IPS DF 19.7 (cell line): ENCODE results near the gene ASGR1.

Experiments
- DNase-seq: peaks from one replicate; pipeline ENCODE4 v3.0.0-alpha.2; 2013; ENCODE audit warnings: low read depth, low spot score

Gene ASGR1

DNA sequence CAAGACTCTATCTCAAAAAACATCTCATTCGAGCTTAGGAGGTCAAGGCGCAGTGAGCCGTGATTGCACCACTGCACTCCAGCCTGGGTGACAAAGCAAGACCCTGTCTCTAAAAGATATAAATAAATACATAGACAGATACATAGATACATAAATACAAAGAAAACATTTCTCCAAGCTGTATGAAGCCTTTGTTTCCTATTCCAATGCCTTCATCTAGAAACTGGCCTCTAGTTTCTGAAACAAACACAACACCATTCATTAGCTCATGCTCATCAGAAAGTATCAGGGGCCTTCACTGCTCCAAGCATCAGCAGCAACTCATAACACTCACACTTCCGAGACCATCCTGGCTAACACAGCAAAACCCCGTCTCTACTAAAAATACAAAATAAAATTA is 54.2 kb downstream of the ASGR1 start:
- no peak for DNase-seq

DNA sequence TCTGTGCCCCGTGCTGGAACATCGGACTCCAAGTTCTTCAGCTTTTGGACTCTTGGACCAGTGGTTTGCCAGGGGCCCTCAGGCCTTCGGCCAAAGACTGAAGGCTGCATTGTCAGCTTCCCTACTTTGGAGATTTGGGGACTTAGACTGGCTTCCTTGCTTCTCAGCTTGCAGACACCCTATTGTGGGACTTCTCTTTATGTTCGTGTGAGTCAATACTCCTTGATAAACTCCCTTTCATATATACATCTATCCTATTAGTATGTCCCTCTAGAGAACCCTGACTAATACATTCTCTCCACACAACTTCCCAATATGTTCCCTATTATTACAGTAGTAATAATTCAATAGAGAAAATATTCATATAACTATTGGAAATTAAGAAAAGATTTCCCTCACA is 55.3 kb downstream of the ASGR1 start:
- DNase-seq, result no peak
